HK-2 (cell line): Measurements from ENCODE around the gene TEX11.
"Not testable (repeated sequence)": the region's sequence is repeated elsewhere in the genome, so short reads cannot be mapped to it uniquely, and the experiment has no call there.

Experiments used
- DNase-seq: peaks from one replicate; pipeline ENCODE4 v3.0.0-alpha.2; 2018; ENCODE audit not compliant: unreplicated experiment

Gene TEX11

GRCh38 chrX:70755850-70756249 is 152.7 kb downstream of the TEX11 start:
- DNase-seq = no peak

- no peak for DNase-seq
These were observed 154.2 kb downstream of the TEX11 start for GRCh38 chrX:70754169-70754848.

- not testable (repeated sequence) for DNase-seq
These were observed 174.7 kb downstream of the TEX11 start for GRCh38 chrX:70733774-70734173.

- DNase-seq = not testable (repeated sequence)
These were observed 180.6 kb downstream of the TEX11 start for GRCh38 chrX:70727961-70728360.

- no peak for DNase-seq
These were observed 187.8 kb downstream of the TEX11 start for GRCh38 chrX:70720721-70721120.

GRCh38 chrX:70711336-70711735 is 197.2 kb downstream of the TEX11 start:
- DNase-seq = not testable (repeated sequence)

GRCh38 chrX:70694339-70695122 is 214.0 kb downstream of the TEX11 start:
- DNase-seq = no peak

GRCh38 chrX:70679455-70679854 is 229.1 kb downstream of the TEX11 start:
- DNase-seq = not testable (repeated sequence)

GRCh38 chrX:70675284-70675683 is 233.2 kb downstream of the TEX11 start:
- DNase-seq = no peak

GRCh38 chrX:70672326-70672725 is 236.2 kb downstream of the TEX11 start:
- no peak for DNase-seq

- DNase-seq = no peak
These were observed 239.4 kb downstream of the TEX11 start for GRCh38 chrX:70669120-70669519.

GRCh38 chrX:70664726-70665125 is 243.8 kb downstream of the TEX11 start:
- DNase-seq = no peak

GRCh38 chrX:70661124-70661523 is 247.4 kb downstream of the TEX11 start:
- DNase-seq = not testable (repeated sequence)

GRCh38 chrX:70657546-70657945 is 251.0 kb downstream of the TEX11 start:
- DNase-seq = not testable (repeated sequence)

- DNase-seq = no peak
These were observed 252.2 kb downstream of the TEX11 start for GRCh38 chrX:70656304-70656703.

- DNase-seq = not testable (repeated sequence)
These were observed 260.6 kb downstream of the TEX11 start for GRCh38 chrX:70647910-70648309.

- DNase-seq = no peak
These were observed 272.3 kb downstream of the TEX11 start for GRCh38 chrX:70636218-70636617.

GRCh38 chrX:70635669-70636068 is 272.8 kb downstream of the TEX11 start:
- DNase-seq = no peak

GRCh38 chrX:70635227-70635626 is 273.3 kb downstream of the TEX11 start:
- DNase-seq = no peak

GRCh38 chrX:70621743-70622142 is 286.8 kb downstream of the TEX11 start:
- DNase-seq = no peak

- DNase-seq = no peak
These were observed 290.0 kb downstream of the TEX11 start for GRCh38 chrX:70618467-70618866.

GRCh38 chrX:70613295-70613694 is 295.2 kb downstream of the TEX11 start:
- DNase-seq = no peak

- no peak for DNase-seq
These were observed 303.2 kb downstream of the TEX11 start for GRCh38 chrX:70605352-70605751.
